Measurements from ENCODE around the gene CACNA2D1. TPM values are rescaled to one million over a fixed set of nuclear protein-coding genes. Genes with fewer than 3 reads are reported as not detected.

Gene CACNA2D1
- total RNA-seq, 4 donors from 2014 or later, result 29.8 to 47.6 (median 36.6) TPM

DNA sequence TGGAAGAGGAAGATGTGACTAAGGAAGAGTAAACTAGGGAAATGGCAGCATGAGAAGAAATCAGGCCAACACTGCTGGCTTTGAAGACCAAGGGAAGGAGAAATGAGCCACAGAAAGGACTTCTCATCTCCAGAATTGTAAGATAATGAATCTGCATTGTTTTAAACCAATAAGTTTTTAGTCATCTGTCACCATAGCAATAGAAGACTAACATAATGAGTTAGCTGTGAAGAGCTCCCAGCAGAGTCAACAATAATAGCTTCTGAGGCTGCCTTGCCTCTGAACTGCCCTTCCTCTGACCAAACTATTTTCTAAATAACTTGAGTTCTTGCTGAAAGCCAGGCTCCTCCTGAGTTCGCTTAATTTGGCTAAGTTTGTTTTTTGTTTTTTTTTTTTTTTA, 103.6 kb downstream of the CACNA2D1 start:
- Histone ChIP-seq H3K4me3 (no peak overlapping the region), H3K36me3 (no peaks in the 10 kb centered on the region), H3K27me3 (no peaks in the 10 kb centered on the region), H3K27ac (no peak overlapping the region), H3K4me1 (no peaks in the 10 kb centered on the region), H3K9me3 (no peaks in the 10 kb centered on the region)
- 94% methylated on average over 1 of the region's 1 CpG; no CpG with 5 or more reads in 1 of the 2 donors for WGBS, 2 donors (ENCODE audit: low coverage in 1 of 2)
- no peak for ATAC-seq
- TF ChIP-seq POLR2A (IDR thresholded peaks at IDR 0.05), result no peak
- TF ChIP-seq POLR2AphosphoS5 (IDR thresholded peaks at IDR 0.05), result no peak
- TF ChIP-seq EP300 (IDR thresholded peaks at IDR 0.05), result no peak
- TF ChIP-seq CTCF (IDR thresholded peaks at IDR 0.05), result no peak

- Histone ChIP-seq H3K4me1 (no peaks in the 10 kb centered on the region), H3K27ac (no peak overlapping the region), H3K4me3 (no peak overlapping the region), H3K36me3 (no peaks in the 10 kb centered on the region), H3K9me3 (no peaks in the 10 kb centered on the region), H3K27me3 (no peaks in the 10 kb centered on the region)
- 100% methylated on average over 1 of the region's 1 CpG for WGBS, 2 donors (ENCODE audit: low coverage in 1 of 2)
- TF ChIP-seq POLR2A (IDR thresholded peaks at IDR 0.05), result no peak
- no peak for TF ChIP-seq EP300 (IDR thresholded peaks at IDR 0.05)
- no peak for TF ChIP-seq CTCF (IDR thresholded peaks at IDR 0.05)
- no peak for TF ChIP-seq POLR2AphosphoS5 (IDR thresholded peaks at IDR 0.05)
- no peak for ATAC-seq
Observed at GRCh38 chr7:82335927-82336326, 107.7 kb downstream of the CACNA2D1 start.

GRCh38 chr7:82335001-82335400, 108.6 kb downstream of the CACNA2D1 start:
- H3K36me3 ChIP-seq, result no peaks in the 10 kb centered on the region
- H3K4me1 ChIP-seq, result no peaks in the 10 kb centered on the region
- 79 to 100% methylated on average over 2 of the region's 2 CpGs for WGBS, 2 donors (ENCODE audit: low coverage in 1 of 2)
- no peak for ATAC-seq
- no peak overlapping the region for H3K27ac ChIP-seq
- no peak overlapping the region for H3K4me3 ChIP-seq
- no peak for TF ChIP-seq POLR2AphosphoS5 (IDR thresholded peaks at IDR 0.05)
- no peak for TF ChIP-seq POLR2A (IDR thresholded peaks at IDR 0.05)
- no peak for TF ChIP-seq EP300 (IDR thresholded peaks at IDR 0.05)
- TF ChIP-seq CTCF (IDR thresholded peaks at IDR 0.05), result no peak
- no peaks in the 10 kb centered on the region for H3K9me3 ChIP-seq
- H3K27me3 ChIP-seq, result no peaks in the 10 kb centered on the region

- H3K27me3 ChIP-seq, result no peaks in the 10 kb centered on the region
- no peaks in the 10 kb centered on the region for H3K36me3 ChIP-seq
- H3K9me3 ChIP-seq, result no peaks in the 10 kb centered on the region
- TF ChIP-seq EP300 (IDR thresholded peaks at IDR 0.05) (no peak), POLR2AphosphoS5 (IDR thresholded peaks at IDR 0.05) (no peak), CTCF (IDR thresholded peaks at IDR 0.05) (no peak), POLR2A (IDR thresholded peaks at IDR 0.05) (no peak)
- no peak overlapping the region for H3K4me3 ChIP-seq
- no peak overlapping the region for H3K27ac ChIP-seq
- no peak for ATAC-seq
- no peaks in the 10 kb centered on the region for H3K4me1 ChIP-seq
Observed at GRCh38 chr7:82331234-82331633, 112.3 kb downstream of the CACNA2D1 start.

DNA sequence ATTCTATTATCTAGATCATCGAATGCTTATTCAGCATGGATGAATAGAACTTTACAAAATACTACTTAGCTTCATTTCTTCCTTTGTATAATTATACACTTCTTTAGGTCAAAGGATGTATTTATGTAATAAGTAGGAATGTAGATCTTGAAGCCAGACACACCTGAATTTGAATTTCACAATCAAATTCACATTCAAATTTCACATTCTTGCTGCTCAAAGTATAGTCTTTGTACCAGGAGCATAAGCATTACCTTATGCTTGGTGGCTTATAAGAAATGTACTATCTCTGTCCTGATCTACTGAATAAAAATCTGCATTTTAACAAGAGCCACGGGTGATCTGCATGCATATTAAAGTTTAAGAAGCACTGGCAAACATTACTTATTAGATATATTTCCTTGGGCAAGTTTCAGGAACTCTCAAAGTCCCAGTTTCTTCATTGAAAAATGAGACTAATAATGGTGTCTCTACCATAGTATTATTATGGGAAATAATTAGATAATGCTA, 112.8 kb downstream of the CACNA2D1 start:
- no peaks in the 10 kb centered on the region for H3K9me3 ChIP-seq
- ATAC-seq, result no peak
- no peaks in the 10 kb centered on the region for H3K4me1 ChIP-seq
- H3K36me3 ChIP-seq, result no peaks in the 10 kb centered on the region
- 85 to 89% methylated on average over 2 of the region's 2 CpGs for WGBS, 2 donors (ENCODE audit: low coverage in 1 of 2)
- H3K27me3 ChIP-seq, result no peaks in the 10 kb centered on the region
- H3K27ac ChIP-seq, result no peak overlapping the region
- H3K4me3 ChIP-seq, result no peak overlapping the region
- no peak for TF ChIP-seq POLR2A (IDR thresholded peaks at IDR 0.05)
- no peak for TF ChIP-seq EP300 (IDR thresholded peaks at IDR 0.05)
